GM23338 (cell line): ENCODE measurements around the gene KRTAP5-3. TPM values are rescaled to one million over a fixed set of nuclear protein-coding genes. Genes with fewer than 3 reads are reported as not detected.

Experiments
- ATAC-seq: fragments of 200-7000 bp; cut with Tn5 transposase; 3 replicates; pipeline ENCODE4 v1.9.1; 2020
- DNase-seq: peaks from one replicate; pipeline ENCODE4 v3.0.0-alpha.2; 2015; ENCODE audit warnings: low spot score
- H2AFZ ChIP-seq: fragments of 200-600 bp; sonication (generic); 2 replicates; pipeline ENCODE4 v1.8.0; 2016; ENCODE audit warnings: antibody characterized with exemption, mild to moderate bottlenecking, moderate library complexity
- H3F3A ChIP-seq: fragments of 200-600 bp; sonication (generic); replicated peaks from 2 replicates; pipeline ENCODE4 v1.8.0; 2017; ENCODE audit warnings: antibody characterized with exemption, mixed run types, low read depth
- H3K27ac ChIP-seq: fragments of 200-600 bp; sonication (generic); 2 replicates; pipeline ENCODE4 v1.6.1; 2016; ENCODE audit warnings: low read depth
- H3K27me3 ChIP-seq: fragments of 200-600 bp; sonication (generic); 2 replicates; pipeline ENCODE4 v1.8.0; 2016; ENCODE audit warnings: mild to moderate bottlenecking, mixed run types, moderate library complexity; ENCODE audit not compliant: insufficient read depth
- H3K36me3 ChIP-seq: fragments of 200-600 bp; sonication (generic); 2 replicates; pipeline ENCODE4 v1.8.0; 2016; ENCODE audit warnings: mild to moderate bottlenecking; ENCODE audit not compliant: insufficient read depth
- H3K4me1 ChIP-seq: fragments of 200-600 bp; sonication (generic); 2 replicates; pipeline ENCODE4 v1.8.0; 2016; ENCODE audit warnings: mild to moderate bottlenecking, moderate library complexity; ENCODE audit not compliant: insufficient read depth
- H3K4me2 ChIP-seq: fragments of 200-600 bp; sonication (generic); 2 replicates; pipeline ENCODE4 v1.7.1; 2017; ENCODE audit warnings: mixed run types
- H3K4me3 ChIP-seq: fragments of 200-600 bp; sonication (generic); 2 replicates; pipeline ENCODE4 v1.6.1; 2016; ENCODE audit warnings: mixed run types
- H3K79me2 ChIP-seq: fragments of 200-600 bp; sonication (generic); replicated peaks from 2 replicates; pipeline ENCODE4 v1.8.0; 2017; ENCODE audit warnings: mild to moderate bottlenecking; ENCODE audit not compliant: insufficient read depth
- H3K9me2 ChIP-seq: fragments of 200-600 bp; sonication (generic); 2 replicates; pipeline ENCODE4 v1.8.0; 2017; ENCODE audit not compliant: insufficient read depth
- H4K20me1 ChIP-seq: fragments of 200-600 bp; sonication (generic); replicated peaks from 2 replicates; pipeline ENCODE4 v1.8.0; 2017; ENCODE audit warnings: mild to moderate bottlenecking; ENCODE audit not compliant: insufficient read depth
- H3K27ac Mint-ChIP-seq: 2 replicates; pipeline ENCODE4 v1.8.0; 2020; ENCODE audit warnings: inconsistent platforms, mild to moderate bottlenecking, moderate library complexity, mixed read lengths
- H3K27me3 Mint-ChIP-seq: 3 replicates; pipeline ENCODE4 v1.8.0; 2022; ENCODE audit warnings: low read depth, mild to moderate bottlenecking, moderate library complexity, mixed read lengths, inconsistent platforms; ENCODE audit not compliant: insufficient read depth, poor library complexity
- H3K36me3 Mint-ChIP-seq: 3 replicates; pipeline ENCODE4 v1.8.0; 2021; ENCODE audit warnings: low read depth, mild to moderate bottlenecking, inconsistent platforms, moderate library complexity, mixed read lengths
- H3K4me1 Mint-ChIP-seq: 3 replicates; pipeline ENCODE4 v1.8.0; 2020; ENCODE audit warnings: mild to moderate bottlenecking, inconsistent platforms, mixed read lengths
- H3K4me3 Mint-ChIP-seq: 3 replicates; pipeline ENCODE4 v1.8.0; 2021; ENCODE audit warnings: moderate library complexity, mild to moderate bottlenecking, inconsistent platforms, mixed read lengths
- H3K9me3 Mint-ChIP-seq: 3 replicates; pipeline ENCODE4 v1.8.0; 2020; ENCODE audit warnings: moderate library complexity, mild to moderate bottlenecking, inconsistent platforms, mixed read lengths
- CREB1 ChIP-seq: fragments of 250-450 bp; sonication (Bioruptor Pico); IDR thresholded peaks from 2 replicates; pipeline ENCODE4 v1.5.0; 2020; ENCODE audit warnings: low read depth, mild to moderate bottlenecking, moderate library complexity
- EZH2 ChIP-seq: fragments of 200-600 bp; sonication (generic); IDR thresholded peaks from one replicate; pipeline ENCODE4 v1.8.0; 2017; ENCODE audit warnings: antibody characterized with exemption, mild to moderate bottlenecking, low read depth; ENCODE audit not compliant: unreplicated experiment
- EZH2phosphoT487 ChIP-seq: fragments of 200-600 bp; sonication (generic); IDR thresholded peaks from one replicate; pipeline ENCODE4 v1.8.1; 2018; ENCODE audit warnings: antibody characterized with exemption; ENCODE audit not compliant: unreplicated experiment
- JUNB ChIP-seq: IDR thresholded peaks from one replicate; pipeline ENCODE4 v1.6.1; 2016; ENCODE audit warnings: antibody characterized with exemption; ENCODE audit not compliant: unreplicated experiment
- NANOG ChIP-seq: IDR thresholded peaks from 2 replicates; pipeline ENCODE4 v1.6.1; 2016; ENCODE audit warnings: antibody characterized with exemption, borderline replicate concordance
- POLR2AphosphoS5 ChIP-seq: IDR thresholded peaks from 2 replicates; pipeline ENCODE4 v1.6.1; 2016; ENCODE audit warnings: antibody characterized with exemption, low read depth
- STAT1 ChIP-seq: IDR thresholded peaks from one replicate; pipeline ENCODE4 v1.6.1; 2016; ENCODE audit warnings: antibody characterized with exemption; ENCODE audit not compliant: unreplicated experiment
- ZNF114 ChIP-seq: fragments of 250-450 bp; sonication (Bioruptor Pico); IDR thresholded peaks from 2 replicates; pipeline ENCODE4 v1.5.0; 2020; ENCODE audit warnings: mild to moderate bottlenecking, moderate library complexity
- ZNF331 ChIP-seq: fragments of 250-450 bp; sonication (Bioruptor Pico); IDR thresholded peaks from 2 replicates; pipeline ENCODE4 v1.5.0; 2020; ENCODE audit warnings: low read depth, mild to moderate bottlenecking, moderate library complexity
- polyA plus RNA-seq: library from polyadenylated mRNA; unstranded; fragments of >200 nt; fragmentation: Nextera tagmentation; extraction: Ambion mirVana; gene quantifications from 2 replicates; pipeline ENCODE4 v1.2.1, GENCODE V29; 2016
- total RNA-seq: library from RNA; depleted of rRNA; stranded (reverse); fragments of >200 nt; shearing (Covaris generic); gene quantifications from 2 replicates; pipeline ENCODE4 v1.2.3, GENCODE V29; 2014
- TF ChIP-seq, protein P1 (sequence below): IDR thresholded peaks from one replicate; pipeline ENCODE4 v1.6.1; 2018; ENCODE audit warnings: antibody characterized with exemption; ENCODE audit not compliant: unreplicated experiment
- TF ChIP-seq, protein P2 (sequence below): IDR thresholded peaks from 2 replicates; pipeline ENCODE4 v1.6.1; 2016; ENCODE audit warnings: antibody characterized with exemption
- TF ChIP-seq, protein P3 (sequence below), 2 experiments: fragments of 200-600 bp in 1 of 2; sonication (generic) in 1 of 2; conservative IDR thresholded peaks; 2 replicates each; pipeline versions ENCODE4 v1.5.1 to v1.6.1; 2016 to 2017; ENCODE audit warnings: antibody characterized with exemption in 2 of 2, low read depth in 2 of 2, mild to moderate bottlenecking in 2 of 2, moderate library complexity in 1 of 2

Gene KRTAP5-3
- total and polyA plus RNA-seq, 2 experiments from 2014 or later = not detected

DNA sequence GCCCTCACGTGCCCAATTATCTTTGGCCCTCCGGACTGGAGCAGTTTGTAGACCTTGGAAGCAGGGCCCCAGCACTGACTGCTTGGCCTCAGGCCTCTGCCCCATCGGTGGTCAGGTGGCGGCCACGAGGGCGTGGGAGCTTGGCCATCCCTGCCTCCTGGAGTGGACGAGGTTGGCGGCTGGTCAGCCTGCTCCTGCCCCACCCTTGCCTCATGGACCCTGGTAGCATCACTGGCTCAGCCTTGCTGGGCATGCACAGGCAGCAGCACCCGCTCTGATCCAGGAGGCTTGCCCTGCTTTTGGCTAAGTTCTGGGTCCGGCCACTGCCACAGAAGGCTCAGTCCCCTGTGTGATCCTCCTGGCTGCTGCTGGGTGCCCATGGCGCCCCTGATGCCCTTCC is 4.1 kb downstream of the KRTAP5-3 start (continued):
- no peak for TF ChIP-seq ZNF331 (CRISPR knock-in tag)
- TF ChIP-seq NANOG = no peak
- TF ChIP-seq STAT1 = no peak
- TF ChIP-seq, protein P1, sequence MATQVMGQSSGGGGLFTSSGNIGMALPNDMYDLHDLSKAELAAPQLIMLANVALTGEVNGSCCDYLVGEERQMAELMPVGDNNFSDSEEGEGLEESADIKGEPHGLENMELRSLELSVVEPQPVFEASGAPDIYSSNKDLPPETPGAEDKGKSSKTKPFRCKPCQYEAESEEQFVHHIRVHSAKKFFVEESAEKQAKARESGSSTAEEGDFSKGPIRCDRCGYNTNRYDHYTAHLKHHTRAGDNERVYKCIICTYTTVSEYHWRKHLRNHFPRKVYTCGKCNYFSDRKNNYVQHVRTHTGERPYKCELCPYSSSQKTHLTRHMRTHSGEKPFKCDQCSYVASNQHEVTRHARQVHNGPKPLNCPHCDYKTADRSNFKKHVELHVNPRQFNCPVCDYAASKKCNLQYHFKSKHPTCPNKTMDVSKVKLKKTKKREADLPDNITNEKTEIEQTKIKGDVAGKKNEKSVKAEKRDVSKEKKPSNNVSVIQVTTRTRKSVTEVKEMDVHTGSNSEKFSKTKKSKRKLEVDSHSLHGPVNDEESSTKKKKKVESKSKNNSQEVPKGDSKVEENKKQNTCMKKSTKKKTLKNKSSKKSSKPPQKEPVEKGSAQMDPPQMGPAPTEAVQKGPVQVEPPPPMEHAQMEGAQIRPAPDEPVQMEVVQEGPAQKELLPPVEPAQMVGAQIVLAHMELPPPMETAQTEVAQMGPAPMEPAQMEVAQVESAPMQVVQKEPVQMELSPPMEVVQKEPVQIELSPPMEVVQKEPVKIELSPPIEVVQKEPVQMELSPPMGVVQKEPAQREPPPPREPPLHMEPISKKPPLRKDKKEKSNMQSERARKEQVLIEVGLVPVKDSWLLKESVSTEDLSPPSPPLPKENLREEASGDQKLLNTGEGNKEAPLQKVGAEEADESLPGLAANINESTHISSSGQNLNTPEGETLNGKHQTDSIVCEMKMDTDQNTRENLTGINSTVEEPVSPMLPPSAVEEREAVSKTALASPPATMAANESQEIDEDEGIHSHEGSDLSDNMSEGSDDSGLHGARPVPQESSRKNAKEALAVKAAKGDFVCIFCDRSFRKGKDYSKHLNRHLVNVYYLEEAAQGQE = no peak
- TF ChIP-seq ZNF114 (CRISPR knock-in tag) = no peak
- TF ChIP-seq EZH2phosphoT487 = no peak
- TF ChIP-seq POLR2AphosphoS5 = no peak
- TF ChIP-seq, protein P2, sequence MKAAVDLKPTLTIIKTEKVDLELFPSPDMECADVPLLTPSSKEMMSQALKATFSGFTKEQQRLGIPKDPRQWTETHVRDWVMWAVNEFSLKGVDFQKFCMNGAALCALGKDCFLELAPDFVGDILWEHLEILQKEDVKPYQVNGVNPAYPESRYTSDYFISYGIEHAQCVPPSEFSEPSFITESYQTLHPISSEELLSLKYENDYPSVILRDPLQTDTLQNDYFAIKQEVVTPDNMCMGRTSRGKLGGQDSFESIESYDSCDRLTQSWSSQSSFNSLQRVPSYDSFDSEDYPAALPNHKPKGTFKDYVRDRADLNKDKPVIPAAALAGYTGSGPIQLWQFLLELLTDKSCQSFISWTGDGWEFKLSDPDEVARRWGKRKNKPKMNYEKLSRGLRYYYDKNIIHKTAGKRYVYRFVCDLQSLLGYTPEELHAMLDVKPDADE = no peak
- TF ChIP-seq JUNB = no peak
- TF ChIP-seq EZH2 = no peak

DNA sequence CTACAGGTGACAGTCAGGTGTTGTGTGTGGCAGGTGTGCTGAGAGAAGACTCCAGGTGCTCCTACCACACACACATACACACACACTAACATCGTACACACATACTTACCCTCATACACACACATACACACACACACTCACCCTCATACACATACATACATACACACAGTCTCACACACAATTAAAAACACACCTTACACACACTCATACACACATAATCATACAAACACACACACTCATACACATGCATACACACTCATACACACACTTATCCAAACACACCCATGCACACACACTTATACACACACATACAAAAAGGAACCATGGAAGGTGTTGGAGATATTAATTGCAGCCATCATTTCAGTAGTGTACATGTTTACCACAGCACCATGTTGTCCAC is 4.6 kb downstream of the KRTAP5-3 start:
- Mint-ChIP-seq H3K27ac (no peak overlapping the region), H3K4me1 (peaks cover 15% of the 10 kb centered on the region), H3K27me3 (peaks cover 9% of the 10 kb centered on the region), H3K4me3 (no peak overlapping the region), H3K36me3 (peaks cover 5% of the 10 kb centered on the region; the same call in 1 of the 3 replicates), H3K9me3 (peaks cover 20% of the 10 kb centered on the region)
- ATAC-seq (no peak), DNase-seq (no peak)
- no peaks in the 10 kb centered on the region for H3K36me3 ChIP-seq
- no peaks in the 10 kb centered on the region for H3F3A ChIP-seq
- H3K4me1 ChIP-seq = no peaks in the 10 kb centered on the region
- H3K4me2 ChIP-seq = no peak overlapping the region
- no peaks in the 10 kb centered on the region for H3K79me2 ChIP-seq
- no peak overlapping the region for H3K27ac ChIP-seq
- no peaks in the 10 kb centered on the region for H4K20me1 ChIP-seq
- H2AFZ ChIP-seq = no peak overlapping the region
- H3K4me3 ChIP-seq = no peak overlapping the region
- no peaks in the 10 kb centered on the region for H3K27me3 ChIP-seq
- H3K9me2 ChIP-seq = no peaks in the 10 kb centered on the region
- TF ChIP-seq EZH2 = no peak
- TF ChIP-seq, protein P3, sequence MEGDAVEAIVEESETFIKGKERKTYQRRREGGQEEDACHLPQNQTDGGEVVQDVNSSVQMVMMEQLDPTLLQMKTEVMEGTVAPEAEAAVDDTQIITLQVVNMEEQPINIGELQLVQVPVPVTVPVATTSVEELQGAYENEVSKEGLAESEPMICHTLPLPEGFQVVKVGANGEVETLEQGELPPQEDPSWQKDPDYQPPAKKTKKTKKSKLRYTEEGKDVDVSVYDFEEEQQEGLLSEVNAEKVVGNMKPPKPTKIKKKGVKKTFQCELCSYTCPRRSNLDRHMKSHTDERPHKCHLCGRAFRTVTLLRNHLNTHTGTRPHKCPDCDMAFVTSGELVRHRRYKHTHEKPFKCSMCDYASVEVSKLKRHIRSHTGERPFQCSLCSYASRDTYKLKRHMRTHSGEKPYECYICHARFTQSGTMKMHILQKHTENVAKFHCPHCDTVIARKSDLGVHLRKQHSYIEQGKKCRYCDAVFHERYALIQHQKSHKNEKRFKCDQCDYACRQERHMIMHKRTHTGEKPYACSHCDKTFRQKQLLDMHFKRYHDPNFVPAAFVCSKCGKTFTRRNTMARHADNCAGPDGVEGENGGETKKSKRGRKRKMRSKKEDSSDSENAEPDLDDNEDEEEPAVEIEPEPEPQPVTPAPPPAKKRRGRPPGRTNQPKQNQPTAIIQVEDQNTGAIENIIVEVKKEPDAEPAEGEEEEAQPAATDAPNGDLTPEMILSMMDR (conservative IDR thresholded peaks at IDR 0.05; ENCODE audit: low read depth in 2 of 2) = no peak
- TF ChIP-seq, protein P1 = no peak
- no peak for TF ChIP-seq JUNB
- TF ChIP-seq, protein P2 = no peak
- no peak for TF ChIP-seq CREB1 (CRISPR knock-in tag)
- no peak for TF ChIP-seq POLR2AphosphoS5
